D721Med (cell line): Measurements from ENCODE around the gene CNIH2.
A peak's percentile ranks its signal among the peaks of the same experiment; 100 is the strongest.
"Not testable (repeated sequence)": the region's sequence is repeated elsewhere in the genome, so short reads cannot be mapped to it uniquely, and the experiment has no call there.

Source experiments
- DNase-seq: peaks from one replicate; pipeline ENCODE4 v3.0.0; 2011; ENCODE audit warnings: low spot score; ENCODE audit not compliant: insufficient read length
- FAIRE-seq: peaks from 2 replicates; lab custom pipeline; 2011; peaks lifted over from hg19 to GRCh38; lab: Jason Lieb, UNC
- CTCF ChIP-seq: IDR thresholded peaks from 2 replicates; pipeline ENCODE4 v1.5.1; 2012; ENCODE audit warnings: mild to moderate bottlenecking, control low read depth; ENCODE audit not compliant: insufficient read depth; ENCODE audit errors: missing control alignments

The CNIH2 gene

GRCh38 chr11:66309475-66309874, 31.5 kb downstream of the CNIH2 start:
- no peak for TF ChIP-seq CTCF
- no peak for FAIRE-seq

GRCh38 chr11:66310324-66310723, 32.3 kb downstream of the CNIH2 start:
- no peak for DNase-seq
- no peak for TF ChIP-seq CTCF
- FAIRE-seq: no peak

More at GRCh38 chr11:66309475-66309874, 31.5 kb downstream of the CNIH2 start:
- DNase-seq: no peak

- DNase-seq, FAIRE-seq: not testable (repeated sequence)
Measured at GRCh38 chr11:66310803-66311440, 32.9 kb downstream of the CNIH2 start.

- no peak for TF ChIP-seq CTCF
- no peak for FAIRE-seq
- DNase-seq: no peak
Measured at GRCh38 chr11:66311470-66311964, 33.5 kb downstream of the CNIH2 start.

- FAIRE-seq (no peak), DNase-seq (peak; percentile 75)
- peak; percentile 76 for TF ChIP-seq CTCF
Measured at GRCh38 chr11:66311965-66312548, 34.1 kb downstream of the CNIH2 start.

- FAIRE-seq: no peak
- DNase-seq: peak; percentile 86
- no peak for TF ChIP-seq CTCF
Measured at GRCh38 chr11:66312549-66313320, 34.8 kb downstream of the CNIH2 start.

GRCh38 chr11:66313321-66314185, 35.6 kb downstream of the CNIH2 start:
- peak; percentile 10 for TF ChIP-seq CTCF
- DNase-seq (no peak), FAIRE-seq (no peak)
